HL-60 (cell line): ENCODE results near the gene LUZP1.
"Not testable (repeated sequence)": the region's sequence is repeated elsewhere in the genome, so short reads cannot be mapped to it uniquely, and the experiment has no call there.

Source experiments
- DNase-seq, 2 experiments: peaks; one replicate each; pipeline ENCODE4 v3.0.0-alpha.2; 2010 to 2020; ENCODE audit warnings: low read depth in 1 of 2, low spot score in 1 of 2
- H3K27ac ChIP-seq: fragments of 250-450 bp; sonication (Bioruptor Pico); replicated peaks from 2 replicates; pipeline ENCODE4 v1.5.1; 2020; ENCODE audit warnings: mild to moderate bottlenecking, moderate library complexity
- H3K27me3 ChIP-seq: fragments of 250-450 bp; sonication (Bioruptor Pico); 2 replicates; pipeline ENCODE4 v1.5.1; 2021; ENCODE audit warnings: mild to moderate bottlenecking, moderate library complexity; ENCODE audit not compliant: insufficient read depth, poor library complexity, severe bottlenecking
- H3K4me3 ChIP-seq: replicated peaks from 2 replicates; pipeline ENCODE4 v1.5.1; 2011; ENCODE audit warnings: mild to moderate bottlenecking, control low read depth, low read length; ENCODE audit not compliant: insufficient read depth
- GABPA ChIP-seq: IDR thresholded peaks from 2 replicates; pipeline ENCODE4 v1.6.1; 2012; ENCODE audit warnings: low read depth
- POLR2AphosphoS5 ChIP-seq: IDR thresholded peaks from 2 replicates; pipeline ENCODE4 v1.6.1; 2012; ENCODE audit warnings: low read depth
- REST ChIP-seq: IDR thresholded peaks from 2 replicates; pipeline ENCODE4 v1.6.1; 2012; ENCODE audit warnings: low read depth; ENCODE audit not compliant: insufficient replicate concordance
- SPI1 ChIP-seq: IDR thresholded peaks from 2 replicates; pipeline ENCODE4 v1.6.1; 2012; ENCODE audit warnings: low read depth, mild to moderate bottlenecking, borderline replicate concordance
- TF ChIP-seq, protein P1 (sequence below): IDR thresholded peaks from one replicate; pipeline ENCODE4 v1.5.1; 2011; ENCODE audit warnings: low read length, control low read depth, inconsistent platforms; ENCODE audit not compliant: insufficient read depth

LUZP1 gene

GRCh38 chr1:23209770-23210169 lies 41.1 kb upstream of the LUZP1 start:
- peaks cover 2% of the 10 kb centered on the region for H3K27me3 ChIP-seq
- H3K27ac ChIP-seq, result no peak overlapping the region
- DNase-seq, result peak in 1 of 2 experiments; percentile 6
- H3K4me3 ChIP-seq, result no peak overlapping the region
- TF ChIP-seq REST, result no peak
- TF ChIP-seq SPI1, result no peak
- no peak for TF ChIP-seq GABPA
- TF ChIP-seq, protein P1, sequence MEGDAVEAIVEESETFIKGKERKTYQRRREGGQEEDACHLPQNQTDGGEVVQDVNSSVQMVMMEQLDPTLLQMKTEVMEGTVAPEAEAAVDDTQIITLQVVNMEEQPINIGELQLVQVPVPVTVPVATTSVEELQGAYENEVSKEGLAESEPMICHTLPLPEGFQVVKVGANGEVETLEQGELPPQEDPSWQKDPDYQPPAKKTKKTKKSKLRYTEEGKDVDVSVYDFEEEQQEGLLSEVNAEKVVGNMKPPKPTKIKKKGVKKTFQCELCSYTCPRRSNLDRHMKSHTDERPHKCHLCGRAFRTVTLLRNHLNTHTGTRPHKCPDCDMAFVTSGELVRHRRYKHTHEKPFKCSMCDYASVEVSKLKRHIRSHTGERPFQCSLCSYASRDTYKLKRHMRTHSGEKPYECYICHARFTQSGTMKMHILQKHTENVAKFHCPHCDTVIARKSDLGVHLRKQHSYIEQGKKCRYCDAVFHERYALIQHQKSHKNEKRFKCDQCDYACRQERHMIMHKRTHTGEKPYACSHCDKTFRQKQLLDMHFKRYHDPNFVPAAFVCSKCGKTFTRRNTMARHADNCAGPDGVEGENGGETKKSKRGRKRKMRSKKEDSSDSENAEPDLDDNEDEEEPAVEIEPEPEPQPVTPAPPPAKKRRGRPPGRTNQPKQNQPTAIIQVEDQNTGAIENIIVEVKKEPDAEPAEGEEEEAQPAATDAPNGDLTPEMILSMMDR, result no peak
- TF ChIP-seq POLR2AphosphoS5, result no peak

GRCh38 chr1:23208527-23208926 lies 39.9 kb upstream of the LUZP1 start:
- no peak for TF ChIP-seq SPI1
- no peak for TF ChIP-seq POLR2AphosphoS5
- no peak for TF ChIP-seq REST
- no peak for DNase-seq
- Histone ChIP-seq H3K4me3 (no peak overlapping the region), H3K27me3 (peaks cover 2% of the 10 kb centered on the region), H3K27ac (no peak overlapping the region)

DNA sequence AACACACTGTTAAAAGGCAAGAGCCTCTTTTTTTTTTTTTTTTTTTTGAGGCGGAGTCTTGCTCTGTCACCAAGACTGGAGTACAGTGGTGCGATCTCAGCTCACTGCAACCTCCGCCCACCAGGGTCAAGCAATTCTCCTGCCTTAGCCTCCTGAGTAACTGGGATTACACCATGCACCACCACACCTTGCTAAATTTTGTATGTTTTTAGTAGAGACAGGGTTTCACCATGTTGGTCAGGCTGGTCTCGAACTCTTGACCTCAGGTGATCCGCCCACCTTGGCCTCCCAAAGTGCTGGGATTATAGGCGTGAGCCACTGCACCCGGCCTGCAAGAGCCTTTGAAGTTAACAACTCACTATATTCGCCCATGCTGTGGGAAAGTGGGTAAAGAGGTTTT lies 39.1 kb upstream of the LUZP1 start:
- not testable (repeated sequence) for H3K27ac ChIP-seq, H3K27me3 ChIP-seq, DNase-seq, H3K4me3 ChIP-seq

- TF ChIP-seq, protein P1, result no peak
- TF ChIP-seq REST, result no peak
- TF ChIP-seq POLR2AphosphoS5, result no peak
- TF ChIP-seq SPI1, result no peak
- TF ChIP-seq GABPA, result no peak
- H3K27me3 ChIP-seq, result no peaks in the 10 kb centered on the region
- no peak overlapping the region for H3K27ac ChIP-seq
- no peak for DNase-seq
- no peak overlapping the region for H3K4me3 ChIP-seq
These were observed 33.6 kb upstream of the LUZP1 start for GRCh38 chr1:23202263-23202749.
